Stimulated activated CD4-positive, alpha-beta T cell treated with anti-CD3 and anti-CD28 coated beads, Interleukin-4, amount 100 ng/mL, for 24 hours (primary cell): Measurements from ENCODE around the gene USP5.
"Not testable (repeated sequence)": the region's sequence is repeated elsewhere in the genome, so short reads cannot be mapped to it uniquely, and the experiment has no call there.

Source experiments
- DNase-seq: peaks from one replicate; pipeline ENCODE4 v3.0.0-alpha.2; 2020

Gene USP5

GRCh38 chr12:6867413-6868210, 15.7 kb downstream of the USP5 start, which contains the start of gene TPI1:
Gene TPI1, plus strand, starts transcription at chr12:6867531. Its CDS starts 36 bp downstream, at chr12:6867567.
- peak; percentile 82 for DNase-seq

- DNase-seq = peak; percentile 21
Observed at GRCh38 chr12:6868211-6869048, 16.5 kb downstream of the USP5 start.

GRCh38 chr12:6869049-6870021, 17.4 kb downstream of the USP5 start:
- DNase-seq = peak; percentile 88

GRCh38 chr12:6870304-6870703, 18.4 kb downstream of the USP5 start:
- DNase-seq = not testable (repeated sequence)

- peak; percentile 33 for DNase-seq
Observed at GRCh38 chr12:6871052-6871957, 19.4 kb downstream of the USP5 start.

- peak; percentile 87 for DNase-seq
Observed at GRCh38 chr12:6872073-6873048, 20.4 kb downstream of the USP5 start.

- peak; percentile 99 for DNase-seq
Observed at GRCh38 chr12:6873094-6874014, 21.4 kb downstream of the USP5 start, which contains the start of gene SPSB2. Gene SPSB2, minus strand, starts transcription at chr12:6873303. Its CDS starts 402 bp downstream, at chr12:6872901.

- not testable (repeated sequence) for DNase-seq
Observed at GRCh38 chr12:6874015-6874368, 22.0 kb downstream of the USP5 start.

- not testable (repeated sequence) for DNase-seq
Observed at GRCh38 chr12:6879824-6880223, 27.9 kb downstream of the USP5 start.

- DNase-seq = no peak
Observed at GRCh38 chr12:6883252-6883651, 31.3 kb downstream of the USP5 start.

GRCh38 chr12:6883683-6884082, 31.7 kb downstream of the USP5 start:
- DNase-seq = no peak

GRCh38 chr12:6884539-6884938, 32.6 kb downstream of the USP5 start:
- no peak for DNase-seq

- DNase-seq = not testable (repeated sequence)
Observed at GRCh38 chr12:6886206-6886999, 34.5 kb downstream of the USP5 start.

- no peak for DNase-seq
Observed at GRCh38 chr12:6887460-6887859, 35.5 kb downstream of the USP5 start.

- DNase-seq = no peak
Observed at GRCh38 chr12:6888360-6888759, 36.4 kb downstream of the USP5 start.

GRCh38 chr12:6888794-6889193, 36.8 kb downstream of the USP5 start:
- DNase-seq = not testable (repeated sequence)

GRCh38 chr12:6889775-6890573, 38.0 kb downstream of the USP5 start:
- not testable (repeated sequence) for DNase-seq
